ENCODE data around the gene PRDM16.

PRDM16 gene

DNA sequence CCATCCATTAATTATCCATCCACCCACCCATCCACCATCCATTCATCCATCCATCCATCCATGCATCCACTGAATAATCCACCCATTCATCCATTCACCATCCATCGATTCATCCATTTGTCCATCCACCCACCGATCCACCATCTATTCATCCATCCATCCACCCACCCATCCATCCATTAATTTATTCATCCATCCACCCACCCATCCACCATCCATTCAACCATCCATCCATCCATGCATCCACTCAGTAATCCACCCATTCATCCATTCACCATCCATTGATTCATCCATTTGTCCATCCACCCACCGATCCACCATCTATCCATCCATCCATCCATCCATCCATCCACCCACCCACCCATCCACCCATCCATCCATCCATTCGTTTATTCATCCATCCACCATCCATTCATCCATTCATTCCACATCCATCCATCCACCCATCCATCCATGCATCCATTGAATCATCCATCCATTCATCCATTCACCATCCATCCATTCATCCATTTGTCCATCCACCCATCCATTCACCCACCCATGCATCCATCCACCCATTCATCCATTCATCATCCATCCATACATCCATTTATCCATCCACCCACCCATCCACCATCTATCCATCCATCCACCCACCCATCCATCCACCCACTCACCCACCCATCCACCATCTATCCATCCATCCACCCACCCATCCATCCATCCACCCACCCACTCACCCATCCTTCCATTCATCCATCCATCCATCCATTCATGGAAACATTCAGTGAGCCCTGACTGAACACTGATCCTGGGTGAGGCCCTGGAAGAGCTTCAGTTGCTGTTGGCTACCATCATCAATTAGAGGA lies 302.1 kb downstream of the PRDM16 start:
- no peak for DNase-seq (ENCODE audit: low read depth, low spot score)

- DNase-seq (ENCODE audit: low read depth, low spot score) = no peak
Measured at GRCh38 chr1:3372317-3372716, 303.3 kb downstream of the PRDM16 start.

GRCh38 chr1:3373175-3373574 lies 304.2 kb downstream of the PRDM16 start:
- DNase-seq (ENCODE audit: low read depth, low spot score) = no peak

GRCh38 chr1:3373700-3374405 lies 304.9 kb downstream of the PRDM16 start:
- no peak for DNase-seq (ENCODE audit: low read depth, low spot score)

GRCh38 chr1:3375245-3375644 lies 306.2 kb downstream of the PRDM16 start:
- no peak for DNase-seq (ENCODE audit: low read depth, low spot score)

DNA sequence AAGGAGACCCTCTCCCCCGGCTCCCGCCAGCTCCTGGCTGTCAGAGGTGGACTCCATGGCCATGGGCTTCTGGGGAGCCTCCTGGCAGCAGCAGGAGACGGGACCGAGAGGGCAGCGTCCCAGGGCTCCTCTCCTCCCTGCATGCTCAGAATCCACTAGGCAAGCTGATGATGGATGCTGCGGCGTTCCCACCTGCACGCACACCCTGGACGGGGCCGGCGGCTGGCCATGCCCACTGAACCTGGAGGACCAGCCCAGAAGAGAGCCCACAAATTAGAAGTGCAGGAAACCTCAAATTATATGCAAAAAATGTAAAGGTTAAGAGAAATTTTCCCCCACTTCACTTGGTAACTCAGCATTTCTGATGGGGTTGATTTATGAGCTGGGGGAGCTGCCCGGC lies 308.2 kb downstream of the PRDM16 start:
- no peak for DNase-seq (ENCODE audit: low read depth, low spot score)

- no peak for DNase-seq (ENCODE audit: low read depth, low spot score)
Measured at GRCh38 chr1:3377604-3378279, 308.7 kb downstream of the PRDM16 start.

- no peak for DNase-seq (ENCODE audit: low read depth, low spot score)
Measured at GRCh38 chr1:3378411-3379208, 309.6 kb downstream of the PRDM16 start.

- no peak for DNase-seq (ENCODE audit: low read depth, low spot score)
Measured at GRCh38 chr1:3379934-3380333, 310.9 kb downstream of the PRDM16 start.

- no peak for DNase-seq (ENCODE audit: low read depth, low spot score)
Measured at GRCh38 chr1:3380469-3380868, 311.5 kb downstream of the PRDM16 start.

GRCh38 chr1:3381901-3382300 lies 312.9 kb downstream of the PRDM16 start:
- no peak for DNase-seq (ENCODE audit: low read depth, low spot score)

GRCh38 chr1:3382326-3383057 lies 313.5 kb downstream of the PRDM16 start:
- no peak for DNase-seq (ENCODE audit: low read depth, low spot score)

GRCh38 chr1:3383679-3384078 lies 314.7 kb downstream of the PRDM16 start:
- DNase-seq (ENCODE audit: low read depth, low spot score) = no peak

DNA sequence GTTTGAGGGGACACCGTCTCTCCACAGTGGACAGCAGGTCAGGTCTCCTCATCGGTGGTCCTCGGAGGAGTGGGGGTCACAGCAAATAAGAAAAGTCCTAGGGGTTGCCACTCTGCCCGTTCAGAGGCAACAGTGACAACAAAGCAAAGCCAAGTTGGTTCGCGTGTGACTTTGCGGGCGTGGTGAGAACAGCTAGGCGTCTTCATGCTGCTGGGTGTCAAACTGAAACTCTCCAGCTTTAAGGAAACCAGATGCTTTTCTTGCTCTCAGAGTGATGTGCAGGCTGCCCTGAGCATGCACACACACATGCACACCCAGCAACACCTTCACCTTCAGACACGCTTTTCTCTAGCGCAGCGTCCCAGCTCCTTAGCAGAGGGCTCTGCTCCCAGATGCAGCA lies 315.4 kb downstream of the PRDM16 start:
- no peak for DNase-seq (ENCODE audit: low read depth, low spot score)

- DNase-seq (ENCODE audit: low read depth, low spot score) = no peak
Measured at GRCh38 chr1:3386205-3387002, 317.4 kb downstream of the PRDM16 start.

- no peak for DNase-seq (ENCODE audit: low read depth, low spot score)
Measured at GRCh38 chr1:3387401-3387800, 318.4 kb downstream of the PRDM16 start.

DNA sequence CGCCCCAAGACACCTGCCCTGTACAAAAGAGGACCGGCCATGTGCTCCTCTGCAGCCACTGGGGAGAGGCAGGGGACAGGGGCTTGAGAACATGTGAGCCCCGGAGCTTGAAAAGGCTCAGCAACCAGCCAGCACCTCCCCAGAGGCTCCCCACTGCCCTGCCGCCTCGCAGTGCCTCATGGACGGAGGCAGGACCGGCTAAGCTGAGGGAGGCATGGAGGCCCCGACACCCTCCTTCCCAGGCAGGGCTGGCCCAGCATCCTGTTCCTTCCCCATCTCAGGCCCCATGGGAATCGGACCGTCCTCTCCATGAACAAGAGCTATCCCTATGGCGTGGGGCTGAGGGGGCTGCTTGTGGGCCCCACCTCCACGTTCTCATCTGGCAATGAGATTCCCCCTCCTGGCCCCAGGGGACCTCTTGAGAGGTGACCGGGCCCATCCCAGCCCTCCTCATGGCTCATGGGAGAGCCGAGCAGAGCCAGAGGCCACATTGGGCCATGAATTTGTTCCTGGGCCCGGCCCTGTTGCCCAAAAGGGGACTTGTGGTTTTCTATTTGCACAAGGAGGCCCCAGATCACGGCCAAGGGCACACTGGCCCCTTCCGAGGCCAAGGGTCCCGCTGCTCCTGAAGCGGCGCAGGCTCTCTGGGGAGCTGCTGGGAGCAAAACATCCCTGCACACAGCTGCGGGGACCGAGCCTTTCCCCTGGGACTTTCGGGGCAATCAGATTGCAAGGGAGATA lies 320.3 kb downstream of the PRDM16 start:
- DNase-seq (ENCODE audit: low read depth, low spot score) = no peak

- no peak for DNase-seq (ENCODE audit: low read depth, low spot score)
Measured at GRCh38 chr1:3390291-3390690, 321.3 kb downstream of the PRDM16 start.

DNA sequence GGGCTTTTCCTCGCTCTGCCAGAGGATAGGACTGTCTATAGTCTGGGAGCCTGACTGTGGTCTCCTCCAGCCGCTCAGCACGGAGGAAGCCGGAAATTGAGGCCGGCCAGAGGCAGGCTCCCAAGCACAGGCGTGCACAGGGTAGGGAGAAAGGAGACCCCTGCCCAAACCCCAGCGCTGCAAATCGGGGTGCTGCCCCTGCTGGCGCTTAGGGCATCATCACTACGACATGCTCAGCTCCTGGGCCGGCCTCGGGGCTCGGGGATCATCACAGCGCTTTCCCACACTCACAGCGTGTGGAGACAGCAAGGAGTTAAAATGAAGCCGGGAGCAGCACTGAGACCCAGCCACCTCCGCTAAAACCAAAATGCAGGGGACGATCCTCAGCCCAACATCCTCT lies 322.7 kb downstream of the PRDM16 start:
- DNase-seq (ENCODE audit: low read depth, low spot score) = no peak

All from smooth muscle cell of the brain vasculature (primary cell).